ENCODE data around the gene GLUD2. TPM values are rescaled to one million over a fixed set of nuclear protein-coding genes. Genes with fewer than 3 reads are reported as not detected.
"Not testable (repeated sequence)": the region's sequence is repeated elsewhere in the genome, so short reads cannot be mapped to it uniquely, and the experiment has no call there.

The GLUD2 gene
- total and polyA plus RNA-seq, 9 of the 15 experiments (the other 6 are each of a cell fraction or from before 2014, with no cell fraction given): 1.5 to 9.6 (median 7.1) TPM

DNA sequence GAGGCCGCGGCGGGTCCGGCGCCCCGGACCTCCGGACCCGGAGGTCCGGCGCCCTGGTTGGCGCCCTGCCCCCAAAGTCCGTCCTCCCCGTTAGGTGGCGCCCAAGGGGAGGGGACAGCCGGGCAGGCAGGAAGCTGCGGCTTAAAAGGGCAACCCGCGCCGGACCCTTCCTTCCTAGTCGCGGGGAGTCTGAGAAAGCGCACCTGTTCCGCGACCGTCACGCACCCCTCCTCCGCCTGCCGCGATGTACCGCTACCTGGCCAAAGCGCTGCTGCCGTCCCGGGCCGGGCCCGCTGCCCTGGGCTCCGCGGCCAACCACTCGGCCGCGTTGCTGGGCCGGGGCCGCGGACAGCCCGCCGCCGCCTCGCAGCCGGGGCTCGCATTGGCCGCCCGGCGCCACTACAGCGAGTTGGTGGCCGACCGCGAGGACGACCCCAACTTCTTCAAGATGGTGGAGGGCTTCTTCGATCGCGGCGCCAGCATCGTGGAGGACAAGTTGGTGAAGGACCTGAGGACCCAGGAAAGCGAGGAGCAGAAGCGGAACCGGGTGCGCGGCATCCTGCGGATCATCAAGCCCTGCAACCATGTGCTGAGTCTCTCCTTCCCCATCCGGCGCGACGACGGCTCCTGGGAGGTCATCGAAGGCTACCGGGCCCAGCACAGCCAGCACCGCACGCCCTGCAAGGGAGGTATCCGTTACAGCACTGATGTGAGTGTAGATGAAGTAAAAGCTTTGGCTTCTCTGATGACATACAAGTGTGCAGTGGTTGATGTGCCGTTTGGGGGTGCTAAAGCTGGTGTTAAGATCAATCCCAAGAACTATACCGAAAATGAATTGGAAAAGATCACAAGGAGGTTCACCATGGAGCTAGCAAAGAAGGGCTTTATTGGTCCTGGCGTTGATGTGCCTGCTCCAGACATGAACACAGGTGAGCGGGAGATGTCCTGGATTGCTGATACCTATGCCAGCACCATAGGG, at the start of gene GLUD2 (continued):
- peak; percentile 38 for TF ChIP-seq PCBP1 (IDR thresholded peaks at IDR 0.05; ENCODE audit: low read depth, low read length, poor library complexity, severe bottlenecking)
- TF ChIP-seq, protein P1, sequence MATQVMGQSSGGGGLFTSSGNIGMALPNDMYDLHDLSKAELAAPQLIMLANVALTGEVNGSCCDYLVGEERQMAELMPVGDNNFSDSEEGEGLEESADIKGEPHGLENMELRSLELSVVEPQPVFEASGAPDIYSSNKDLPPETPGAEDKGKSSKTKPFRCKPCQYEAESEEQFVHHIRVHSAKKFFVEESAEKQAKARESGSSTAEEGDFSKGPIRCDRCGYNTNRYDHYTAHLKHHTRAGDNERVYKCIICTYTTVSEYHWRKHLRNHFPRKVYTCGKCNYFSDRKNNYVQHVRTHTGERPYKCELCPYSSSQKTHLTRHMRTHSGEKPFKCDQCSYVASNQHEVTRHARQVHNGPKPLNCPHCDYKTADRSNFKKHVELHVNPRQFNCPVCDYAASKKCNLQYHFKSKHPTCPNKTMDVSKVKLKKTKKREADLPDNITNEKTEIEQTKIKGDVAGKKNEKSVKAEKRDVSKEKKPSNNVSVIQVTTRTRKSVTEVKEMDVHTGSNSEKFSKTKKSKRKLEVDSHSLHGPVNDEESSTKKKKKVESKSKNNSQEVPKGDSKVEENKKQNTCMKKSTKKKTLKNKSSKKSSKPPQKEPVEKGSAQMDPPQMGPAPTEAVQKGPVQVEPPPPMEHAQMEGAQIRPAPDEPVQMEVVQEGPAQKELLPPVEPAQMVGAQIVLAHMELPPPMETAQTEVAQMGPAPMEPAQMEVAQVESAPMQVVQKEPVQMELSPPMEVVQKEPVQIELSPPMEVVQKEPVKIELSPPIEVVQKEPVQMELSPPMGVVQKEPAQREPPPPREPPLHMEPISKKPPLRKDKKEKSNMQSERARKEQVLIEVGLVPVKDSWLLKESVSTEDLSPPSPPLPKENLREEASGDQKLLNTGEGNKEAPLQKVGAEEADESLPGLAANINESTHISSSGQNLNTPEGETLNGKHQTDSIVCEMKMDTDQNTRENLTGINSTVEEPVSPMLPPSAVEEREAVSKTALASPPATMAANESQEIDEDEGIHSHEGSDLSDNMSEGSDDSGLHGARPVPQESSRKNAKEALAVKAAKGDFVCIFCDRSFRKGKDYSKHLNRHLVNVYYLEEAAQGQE (IDR thresholded peaks at IDR 0.05; ENCODE audit: borderline replicate concordance): peak; percentile 48; the same call in 1 of the 2 replicates
- TF ChIP-seq, protein P1 (CRISPR knock-in tag; IDR thresholded peaks at IDR 0.05; ENCODE audit: low read depth): not testable (repeated sequence)
- peak; percentile 86 for TF ChIP-seq POLR2G (IDR thresholded peaks at IDR 0.05; ENCODE audit: low read depth, low read length)
- peak; percentile 75; the same call in 1 of the 2 replicates for TF ChIP-seq ZBTB7A (IDR thresholded peaks at IDR 0.05; ENCODE audit: borderline replicate concordance, control insufficient read depth, low read depth, low read length)
- TF ChIP-seq, protein P2, sequence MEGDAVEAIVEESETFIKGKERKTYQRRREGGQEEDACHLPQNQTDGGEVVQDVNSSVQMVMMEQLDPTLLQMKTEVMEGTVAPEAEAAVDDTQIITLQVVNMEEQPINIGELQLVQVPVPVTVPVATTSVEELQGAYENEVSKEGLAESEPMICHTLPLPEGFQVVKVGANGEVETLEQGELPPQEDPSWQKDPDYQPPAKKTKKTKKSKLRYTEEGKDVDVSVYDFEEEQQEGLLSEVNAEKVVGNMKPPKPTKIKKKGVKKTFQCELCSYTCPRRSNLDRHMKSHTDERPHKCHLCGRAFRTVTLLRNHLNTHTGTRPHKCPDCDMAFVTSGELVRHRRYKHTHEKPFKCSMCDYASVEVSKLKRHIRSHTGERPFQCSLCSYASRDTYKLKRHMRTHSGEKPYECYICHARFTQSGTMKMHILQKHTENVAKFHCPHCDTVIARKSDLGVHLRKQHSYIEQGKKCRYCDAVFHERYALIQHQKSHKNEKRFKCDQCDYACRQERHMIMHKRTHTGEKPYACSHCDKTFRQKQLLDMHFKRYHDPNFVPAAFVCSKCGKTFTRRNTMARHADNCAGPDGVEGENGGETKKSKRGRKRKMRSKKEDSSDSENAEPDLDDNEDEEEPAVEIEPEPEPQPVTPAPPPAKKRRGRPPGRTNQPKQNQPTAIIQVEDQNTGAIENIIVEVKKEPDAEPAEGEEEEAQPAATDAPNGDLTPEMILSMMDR (IDR thresholded peaks at IDR 0.05 in 2 of 3, conservative IDR thresholded peaks at IDR 0.05 in 1 of 3; ENCODE audit: insufficient read depth in 2 of 3, low read depth in 1 of 3, low read length in 3 of 3): peak; percentile 58 to 76 (median 60); a peak in 5 of 6 replicates
- TF ChIP-seq, protein P3, sequence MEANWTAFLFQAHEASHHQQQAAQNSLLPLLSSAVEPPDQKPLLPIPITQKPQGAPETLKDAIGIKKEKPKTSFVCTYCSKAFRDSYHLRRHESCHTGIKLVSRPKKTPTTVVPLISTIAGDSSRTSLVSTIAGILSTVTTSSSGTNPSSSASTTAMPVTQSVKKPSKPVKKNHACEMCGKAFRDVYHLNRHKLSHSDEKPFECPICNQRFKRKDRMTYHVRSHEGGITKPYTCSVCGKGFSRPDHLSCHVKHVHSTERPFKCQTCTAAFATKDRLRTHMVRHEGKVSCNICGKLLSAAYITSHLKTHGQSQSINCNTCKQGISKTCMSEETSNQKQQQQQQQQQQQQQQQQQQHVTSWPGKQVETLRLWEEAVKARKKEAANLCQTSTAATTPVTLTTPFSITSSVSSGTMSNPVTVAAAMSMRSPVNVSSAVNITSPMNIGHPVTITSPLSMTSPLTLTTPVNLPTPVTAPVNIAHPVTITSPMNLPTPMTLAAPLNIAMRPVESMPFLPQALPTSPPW (CRISPR knock-in tag; IDR thresholded peaks at IDR 0.05): peak; percentile 47; the same call in 1 of the 2 replicates
- peak; percentile 43 for TF ChIP-seq NEUROD1 (IDR thresholded peaks at IDR 0.05; ENCODE audit: borderline replicate concordance, low read depth, low read length, partially characterized antibody)
- TF ChIP-seq, protein P4, sequence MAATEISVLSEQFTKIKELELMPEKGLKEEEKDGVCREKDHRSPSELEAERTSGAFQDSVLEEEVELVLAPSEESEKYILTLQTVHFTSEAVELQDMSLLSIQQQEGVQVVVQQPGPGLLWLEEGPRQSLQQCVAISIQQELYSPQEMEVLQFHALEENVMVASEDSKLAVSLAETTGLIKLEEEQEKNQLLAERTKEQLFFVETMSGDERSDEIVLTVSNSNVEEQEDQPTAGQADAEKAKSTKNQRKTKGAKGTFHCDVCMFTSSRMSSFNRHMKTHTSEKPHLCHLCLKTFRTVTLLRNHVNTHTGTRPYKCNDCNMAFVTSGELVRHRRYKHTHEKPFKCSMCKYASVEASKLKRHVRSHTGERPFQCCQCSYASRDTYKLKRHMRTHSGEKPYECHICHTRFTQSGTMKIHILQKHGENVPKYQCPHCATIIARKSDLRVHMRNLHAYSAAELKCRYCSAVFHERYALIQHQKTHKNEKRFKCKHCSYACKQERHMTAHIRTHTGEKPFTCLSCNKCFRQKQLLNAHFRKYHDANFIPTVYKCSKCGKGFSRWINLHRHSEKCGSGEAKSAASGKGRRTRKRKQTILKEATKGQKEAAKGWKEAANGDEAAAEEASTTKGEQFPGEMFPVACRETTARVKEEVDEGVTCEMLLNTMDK (IDR thresholded peaks at IDR 0.05; ENCODE audit: borderline replicate concordance, insufficient read depth, low read depth, low read length, poor library complexity, severe bottlenecking): peak; percentile 62
- peak; percentile 68 to 69 for TF ChIP-seq RAD21 (CRISPR knock-in tag; conservative IDR thresholded peaks at IDR 0.05 in 1 of 2, IDR thresholded peaks at IDR 0.05 in 1 of 2)

Measured in K562 (cell line).